ENCODE measurements around the gene SIPA1. TPM values are rescaled to one million over a fixed set of nuclear protein-coding genes. Genes with fewer than 3 reads are reported as not detected.

SIPA1 gene, protein sequence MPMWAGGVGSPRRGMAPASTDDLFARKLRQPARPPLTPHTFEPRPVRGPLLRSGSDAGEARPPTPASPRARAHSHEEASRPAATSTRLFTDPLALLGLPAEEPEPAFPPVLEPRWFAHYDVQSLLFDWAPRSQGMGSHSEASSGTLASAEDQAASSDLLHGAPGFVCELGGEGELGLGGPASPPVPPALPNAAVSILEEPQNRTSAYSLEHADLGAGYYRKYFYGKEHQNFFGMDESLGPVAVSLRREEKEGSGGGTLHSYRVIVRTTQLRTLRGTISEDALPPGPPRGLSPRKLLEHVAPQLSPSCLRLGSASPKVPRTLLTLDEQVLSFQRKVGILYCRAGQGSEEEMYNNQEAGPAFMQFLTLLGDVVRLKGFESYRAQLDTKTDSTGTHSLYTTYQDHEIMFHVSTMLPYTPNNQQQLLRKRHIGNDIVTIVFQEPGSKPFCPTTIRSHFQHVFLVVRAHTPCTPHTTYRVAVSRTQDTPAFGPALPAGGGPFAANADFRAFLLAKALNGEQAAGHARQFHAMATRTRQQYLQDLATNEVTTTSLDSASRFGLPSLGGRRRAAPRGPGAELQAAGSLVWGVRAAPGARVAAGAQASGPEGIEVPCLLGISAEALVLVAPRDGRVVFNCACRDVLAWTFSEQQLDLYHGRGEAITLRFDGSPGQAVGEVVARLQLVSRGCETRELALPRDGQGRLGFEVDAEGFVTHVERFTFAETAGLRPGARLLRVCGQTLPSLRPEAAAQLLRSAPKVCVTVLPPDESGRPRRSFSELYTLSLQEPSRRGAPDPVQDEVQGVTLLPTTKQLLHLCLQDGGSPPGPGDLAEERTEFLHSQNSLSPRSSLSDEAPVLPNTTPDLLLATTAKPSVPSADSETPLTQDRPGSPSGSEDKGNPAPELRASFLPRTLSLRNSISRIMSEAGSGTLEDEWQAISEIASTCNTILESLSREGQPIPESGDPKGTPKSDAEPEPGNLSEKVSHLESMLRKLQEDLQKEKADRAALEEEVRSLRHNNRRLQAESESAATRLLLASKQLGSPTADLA
- total RNA-seq (10 to 100 TPM; 15.4 to 34.9 TPM), polyA plus RNA-seq (10 to 100 TPM; 16.1 to 29.5 TPM)

DNA sequence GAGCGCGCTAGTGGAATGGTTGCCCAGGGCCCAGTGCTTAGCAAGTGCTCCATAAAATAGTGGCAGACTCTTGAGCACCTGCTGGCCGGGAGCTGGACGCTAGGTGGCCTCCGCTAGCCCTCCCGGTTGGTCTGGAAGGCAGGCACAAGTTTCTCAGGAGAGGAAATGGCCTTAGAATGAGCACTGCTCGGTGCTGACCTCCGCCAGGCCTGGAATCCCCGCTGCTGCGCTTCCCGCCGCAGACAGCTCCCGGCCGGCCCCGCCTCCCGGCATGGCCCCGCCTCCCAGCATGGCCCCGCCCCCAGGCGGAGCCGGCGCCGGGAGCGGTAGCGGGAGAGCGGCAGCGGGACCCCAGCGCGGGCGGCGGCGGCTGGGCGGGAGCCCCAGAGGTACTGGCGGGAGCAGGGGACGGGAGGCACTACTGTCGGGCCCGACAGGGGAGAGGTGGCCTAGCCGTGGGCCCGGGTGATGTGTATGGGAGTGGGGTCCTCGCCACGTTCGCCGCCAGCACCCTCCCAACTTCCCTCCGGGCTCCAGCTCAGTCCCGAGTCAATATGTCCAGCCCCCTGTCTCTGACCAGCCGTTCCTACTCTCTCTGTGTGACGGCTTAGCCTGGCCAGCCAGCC, at the start of gene SIPA1:
Gene SIPA1, plus strand, starts transcription at position 308 of the 626 bp plus-strand sequence. CDS start 2,821 bp downstream, outside the sequence.
- 6% methylated on average over 46 of the region's 46 CpGs for WGBS

DNA sequence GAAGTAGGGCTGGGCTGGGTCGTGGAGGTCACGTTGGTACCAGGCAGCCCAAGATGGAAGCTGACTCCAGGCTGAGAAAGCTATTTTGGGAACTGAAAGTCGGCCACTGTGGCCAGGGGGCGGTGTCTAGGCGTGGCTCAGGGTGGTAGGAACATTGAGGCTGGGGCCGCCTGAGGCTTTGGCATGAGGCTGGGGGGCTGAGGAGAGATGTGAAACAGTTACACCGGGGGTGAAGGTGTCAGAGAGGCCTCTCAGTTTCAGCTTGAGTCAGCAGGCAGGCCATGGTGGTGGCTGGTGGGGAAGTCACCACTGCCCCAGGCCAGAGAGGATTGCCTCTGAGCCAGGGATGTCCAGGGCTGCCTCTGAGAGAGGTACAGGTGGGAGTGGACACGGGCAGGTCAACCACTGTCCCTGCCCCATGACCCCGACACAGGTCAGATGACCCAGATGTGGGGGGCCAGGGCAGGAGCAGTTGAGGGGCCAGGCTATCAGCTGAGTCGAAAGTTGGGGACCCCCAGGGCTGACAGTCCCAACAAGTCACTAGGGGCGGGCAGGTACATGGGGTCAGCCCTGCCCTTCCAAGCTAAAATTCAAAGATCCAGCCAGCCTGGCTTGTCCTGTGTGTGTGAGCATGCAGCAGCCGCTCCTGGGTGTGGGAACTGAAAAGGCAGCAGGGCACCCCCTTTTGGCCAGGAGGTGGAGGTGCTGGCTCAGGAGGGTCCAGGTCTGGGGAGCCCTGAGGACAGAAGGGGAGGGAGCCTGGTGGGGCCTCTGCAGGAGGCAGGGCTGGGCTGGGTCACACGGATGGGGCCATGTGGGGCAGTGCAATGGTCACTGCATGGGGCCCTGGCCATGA, 49.5 kb upstream of the SIPA1 start:
- Histone ChIP-seq H3K9ac (ENCODE audit: low read depth in 1 of 2, low read length in 2 of 2) (no peak overlapping the region), H3K27ac (ENCODE audit: low read depth in 1 of 2, low read length in 2 of 2) (peak overlapping the region in 1 of 2 donors; percentile 41), H3K4me1 (ENCODE audit: control insufficient read depth in 4 of 4, insufficient read depth in 4 of 4, low read length in 3 of 4) (peaks cover 0 to 7% (median 0%) of the 10 kb centered on the region in 4 donors), H3K36me3 (ENCODE audit: control insufficient read depth in 4 of 4, insufficient read depth in 3 of 4, low read depth in 1 of 4, low read length in 3 of 4) (peaks cover 0 to 2% (median 0%) of the 10 kb centered on the region in 4 donors), H3K4me3 (ENCODE audit: low read depth in 1 of 3, low read length in 3 of 3) (no peak overlapping the region), H3K9me3 (ENCODE audit: control insufficient read depth in 4 of 4, low read length in 3 of 4) (no peaks in the 10 kb centered on the region), H3K27me3 (ENCODE audit: control insufficient read depth in 4 of 4, insufficient read depth in 4 of 4, low read length in 3 of 4) (no peaks in the 10 kb centered on the region)
- DNase-seq (ENCODE audit: low spot score) = peak; percentile 74
- TF ChIP-seq, protein P1, sequence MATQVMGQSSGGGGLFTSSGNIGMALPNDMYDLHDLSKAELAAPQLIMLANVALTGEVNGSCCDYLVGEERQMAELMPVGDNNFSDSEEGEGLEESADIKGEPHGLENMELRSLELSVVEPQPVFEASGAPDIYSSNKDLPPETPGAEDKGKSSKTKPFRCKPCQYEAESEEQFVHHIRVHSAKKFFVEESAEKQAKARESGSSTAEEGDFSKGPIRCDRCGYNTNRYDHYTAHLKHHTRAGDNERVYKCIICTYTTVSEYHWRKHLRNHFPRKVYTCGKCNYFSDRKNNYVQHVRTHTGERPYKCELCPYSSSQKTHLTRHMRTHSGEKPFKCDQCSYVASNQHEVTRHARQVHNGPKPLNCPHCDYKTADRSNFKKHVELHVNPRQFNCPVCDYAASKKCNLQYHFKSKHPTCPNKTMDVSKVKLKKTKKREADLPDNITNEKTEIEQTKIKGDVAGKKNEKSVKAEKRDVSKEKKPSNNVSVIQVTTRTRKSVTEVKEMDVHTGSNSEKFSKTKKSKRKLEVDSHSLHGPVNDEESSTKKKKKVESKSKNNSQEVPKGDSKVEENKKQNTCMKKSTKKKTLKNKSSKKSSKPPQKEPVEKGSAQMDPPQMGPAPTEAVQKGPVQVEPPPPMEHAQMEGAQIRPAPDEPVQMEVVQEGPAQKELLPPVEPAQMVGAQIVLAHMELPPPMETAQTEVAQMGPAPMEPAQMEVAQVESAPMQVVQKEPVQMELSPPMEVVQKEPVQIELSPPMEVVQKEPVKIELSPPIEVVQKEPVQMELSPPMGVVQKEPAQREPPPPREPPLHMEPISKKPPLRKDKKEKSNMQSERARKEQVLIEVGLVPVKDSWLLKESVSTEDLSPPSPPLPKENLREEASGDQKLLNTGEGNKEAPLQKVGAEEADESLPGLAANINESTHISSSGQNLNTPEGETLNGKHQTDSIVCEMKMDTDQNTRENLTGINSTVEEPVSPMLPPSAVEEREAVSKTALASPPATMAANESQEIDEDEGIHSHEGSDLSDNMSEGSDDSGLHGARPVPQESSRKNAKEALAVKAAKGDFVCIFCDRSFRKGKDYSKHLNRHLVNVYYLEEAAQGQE (IDR thresholded peaks at IDR 0.05) = no peak
- TF ChIP-seq, protein P2, sequence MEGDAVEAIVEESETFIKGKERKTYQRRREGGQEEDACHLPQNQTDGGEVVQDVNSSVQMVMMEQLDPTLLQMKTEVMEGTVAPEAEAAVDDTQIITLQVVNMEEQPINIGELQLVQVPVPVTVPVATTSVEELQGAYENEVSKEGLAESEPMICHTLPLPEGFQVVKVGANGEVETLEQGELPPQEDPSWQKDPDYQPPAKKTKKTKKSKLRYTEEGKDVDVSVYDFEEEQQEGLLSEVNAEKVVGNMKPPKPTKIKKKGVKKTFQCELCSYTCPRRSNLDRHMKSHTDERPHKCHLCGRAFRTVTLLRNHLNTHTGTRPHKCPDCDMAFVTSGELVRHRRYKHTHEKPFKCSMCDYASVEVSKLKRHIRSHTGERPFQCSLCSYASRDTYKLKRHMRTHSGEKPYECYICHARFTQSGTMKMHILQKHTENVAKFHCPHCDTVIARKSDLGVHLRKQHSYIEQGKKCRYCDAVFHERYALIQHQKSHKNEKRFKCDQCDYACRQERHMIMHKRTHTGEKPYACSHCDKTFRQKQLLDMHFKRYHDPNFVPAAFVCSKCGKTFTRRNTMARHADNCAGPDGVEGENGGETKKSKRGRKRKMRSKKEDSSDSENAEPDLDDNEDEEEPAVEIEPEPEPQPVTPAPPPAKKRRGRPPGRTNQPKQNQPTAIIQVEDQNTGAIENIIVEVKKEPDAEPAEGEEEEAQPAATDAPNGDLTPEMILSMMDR (IDR thresholded peaks at IDR 0.05; ENCODE audit: low read depth, low read length, missing input control) = peak; percentile 55
- TF ChIP-seq FOXA1 (IDR thresholded peaks at IDR 0.05) (no peak), RAD21 (IDR thresholded peaks at IDR 0.05) (peak; percentile 70 to 80), FOXA2 (IDR thresholded peaks at IDR 0.05) (no peak)
- TF ChIP-seq, protein P3, sequence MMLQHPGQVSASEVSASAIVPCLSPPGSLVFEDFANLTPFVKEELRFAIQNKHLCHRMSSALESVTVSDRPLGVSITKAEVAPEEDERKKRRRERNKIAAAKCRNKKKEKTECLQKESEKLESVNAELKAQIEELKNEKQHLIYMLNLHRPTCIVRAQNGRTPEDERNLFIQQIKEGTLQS (IDR thresholded peaks at IDR 0.05) = no peak
- 65% methylated on average over 13 of the region's 13 CpGs for WGBS

More for the DNA sequence above, at the start of gene SIPA1:
- TF ChIP-seq JUND (IDR thresholded peaks at IDR 0.05) = no peak
- TF ChIP-seq RAD21 (IDR thresholded peaks at IDR 0.05) = peak in 1 of 2 donors; percentile 67
- TF ChIP-seq, protein P2 (IDR thresholded peaks at IDR 0.05; ENCODE audit: low read depth, low read length, missing input control) = peak; percentile 36
- Histone ChIP-seq H3K36me3 (ENCODE audit: control insufficient read depth in 4 of 4, insufficient read depth in 3 of 4, low read depth in 1 of 4, low read length in 3 of 4) (peaks cover 4 to 22% (median 15%) of the 10 kb centered on the region in 4 donors), H3K27ac (ENCODE audit: low read depth in 1 of 2, low read length in 2 of 2) (peak within 1 kb of the TSS; percentile 91 to 94), H3K4me3 (ENCODE audit: low read depth in 1 of 3, low read length in 3 of 3) (peak within 1 kb of the TSS; percentile 58 to 77 (median 63)), H3K27me3 (ENCODE audit: control insufficient read depth in 4 of 4, insufficient read depth in 4 of 4, low read length in 3 of 4) (no peaks in the 10 kb centered on the region), H3K4me1 (ENCODE audit: control insufficient read depth in 4 of 4, insufficient read depth in 4 of 4, low read length in 3 of 4) (peaks cover 3 to 55% (median 35%) of the 10 kb centered on the region in 4 donors), H3K9ac (ENCODE audit: low read depth in 1 of 2, low read length in 2 of 2) (peak within 1 kb of the TSS; percentile 56 to 57), H3K9me3 (ENCODE audit: control insufficient read depth in 4 of 4, low read length in 3 of 4) (no peaks in the 10 kb centered on the region)
- DNase-seq (ENCODE audit: low spot score) = peak; percentile 88

Data from liver (tissue), 9 donors.